Stimulated activated CD4-positive, alpha-beta T cell treated with anti-CD3 and anti-CD28 coated beads, TNF-alpha, amount 100 ng/mL, for 1 hour (primary cell): ENCODE measurements around the gene ABR.
"Not testable (repeated sequence)": the region's sequence is repeated elsewhere in the genome, so short reads cannot be mapped to it uniquely, and the experiment has no call there.

Source experiments
- DNase-seq, 3 donors: peaks; one replicate each; pipeline ENCODE4 v3.0.0-alpha.2; 2020; ENCODE audit warnings: low read depth in 3 of 3, low spot score in 1 of 3

Gene ABR

GRCh38 chr17:1050246-1050995 is 129.4 kb downstream of the ABR start:
- DNase-seq: no peak

- DNase-seq: no peak
Measured at GRCh38 chr17:1049446-1050225, 130.1 kb downstream of the ABR start.

GRCh38 chr17:1048516-1049115 is 131.2 kb downstream of the ABR start:
- not testable (repeated sequence) for DNase-seq

- no peak for DNase-seq
Measured at GRCh38 chr17:1047879-1048470, 131.8 kb downstream of the ABR start.

- DNase-seq: no peak
Measured at GRCh38 chr17:1047177-1047878, 132.5 kb downstream of the ABR start.

GRCh38 chr17:1045456-1045855 is 134.3 kb downstream of the ABR start:
- DNase-seq: no peak

GRCh38 chr17:1044387-1045009 is 135.3 kb downstream of the ABR start:
- DNase-seq: not testable (repeated sequence)

- DNase-seq: no peak
Measured at GRCh38 chr17:1043601-1044251, 136.1 kb downstream of the ABR start.

- no peak for DNase-seq
Measured at GRCh38 chr17:1042486-1042885, 137.3 kb downstream of the ABR start.

- DNase-seq: no peak
Measured at GRCh38 chr17:1041746-1042145, 138.0 kb downstream of the ABR start.

- DNase-seq: no peak
Measured at GRCh38 chr17:1040216-1040600, 139.6 kb downstream of the ABR start.

- DNase-seq: no peak
Measured at GRCh38 chr17:1039511-1040215, 140.1 kb downstream of the ABR start.

GRCh38 chr17:1039123-1039507 is 140.7 kb downstream of the ABR start:
- DNase-seq: no peak

GRCh38 chr17:1038459-1039122 is 141.2 kb downstream of the ABR start:
- no peak for DNase-seq

GRCh38 chr17:1037238-1037879 is 142.4 kb downstream of the ABR start:
- no peak for DNase-seq

GRCh38 chr17:1036845-1037237 is 142.9 kb downstream of the ABR start:
- DNase-seq: no peak

- DNase-seq: no peak
Measured at GRCh38 chr17:1036171-1036844, 143.5 kb downstream of the ABR start.

- DNase-seq: no peak
Measured at GRCh38 chr17:1035546-1036170, 144.1 kb downstream of the ABR start.
